Measurements from ENCODE around the gene CNPY2.
A peak's percentile ranks its signal among the peaks of the same experiment; 100 is the strongest.

GRCh38 chr12:56333679-56334489, 18.1 kb upstream of the CNPY2 start, which contains the start of gene PAN2:
- TF ChIP-seq CTCF (IDR thresholded peaks at IDR 0.05; ENCODE audit: borderline replicate concordance, extremely low read depth, low read length, poor library complexity, severe bottlenecking) = peak; percentile 74
- no peak for TF ChIP-seq EZH2 (IDR thresholded peaks at IDR 0.05; ENCODE audit: borderline replicate concordance, low read depth, low read length, severe bottlenecking)

Measured in DND-41 (cell line).